Bone marrow (tissue), 2 donors: ENCODE results near the gene SETD1A.

ENCODE experiments used
- DNase-seq, 2 donors: peaks; one replicate each; lab custom pipeline; 2025; lab: John Stamatoyannopoulos, UW

SETD1A gene

DNA sequence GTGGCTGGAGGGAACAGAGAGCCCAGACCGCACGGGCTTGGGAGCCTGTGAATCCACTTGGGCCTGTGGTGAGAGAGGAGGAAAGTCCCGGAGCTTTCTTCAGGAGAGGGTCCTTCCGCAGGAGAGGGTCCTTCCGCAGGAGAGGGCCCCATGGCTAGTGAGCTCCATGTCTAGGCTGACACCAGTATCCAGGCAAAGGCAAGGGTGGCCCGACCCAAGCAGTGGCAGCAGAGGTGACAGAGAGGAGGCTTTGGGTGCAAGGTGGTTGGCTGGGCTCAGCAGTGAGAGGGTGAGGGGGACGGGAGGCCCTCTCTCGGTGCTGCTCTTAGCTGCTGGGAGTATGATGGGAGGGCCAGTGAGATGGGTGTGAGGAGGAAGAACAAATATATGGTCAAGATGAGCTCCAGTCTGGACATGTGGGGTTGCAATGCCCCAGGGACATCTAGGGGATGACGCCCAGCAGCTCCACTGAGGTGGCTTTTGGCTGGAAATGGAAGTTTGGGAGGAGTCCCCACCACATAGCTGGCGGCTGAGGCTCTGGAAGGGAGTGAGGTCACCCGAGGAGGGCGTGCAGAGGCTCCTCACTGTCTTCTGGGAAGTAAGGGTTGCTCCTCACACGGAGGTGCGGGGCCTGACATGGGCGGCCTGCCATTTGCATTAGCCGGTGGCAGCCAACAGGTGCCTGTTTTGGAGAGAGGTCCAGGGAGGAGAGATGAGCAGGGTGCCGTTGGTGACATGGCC is 25.2 kb downstream of the SETD1A start:
- no peak for DNase-seq

DNA sequence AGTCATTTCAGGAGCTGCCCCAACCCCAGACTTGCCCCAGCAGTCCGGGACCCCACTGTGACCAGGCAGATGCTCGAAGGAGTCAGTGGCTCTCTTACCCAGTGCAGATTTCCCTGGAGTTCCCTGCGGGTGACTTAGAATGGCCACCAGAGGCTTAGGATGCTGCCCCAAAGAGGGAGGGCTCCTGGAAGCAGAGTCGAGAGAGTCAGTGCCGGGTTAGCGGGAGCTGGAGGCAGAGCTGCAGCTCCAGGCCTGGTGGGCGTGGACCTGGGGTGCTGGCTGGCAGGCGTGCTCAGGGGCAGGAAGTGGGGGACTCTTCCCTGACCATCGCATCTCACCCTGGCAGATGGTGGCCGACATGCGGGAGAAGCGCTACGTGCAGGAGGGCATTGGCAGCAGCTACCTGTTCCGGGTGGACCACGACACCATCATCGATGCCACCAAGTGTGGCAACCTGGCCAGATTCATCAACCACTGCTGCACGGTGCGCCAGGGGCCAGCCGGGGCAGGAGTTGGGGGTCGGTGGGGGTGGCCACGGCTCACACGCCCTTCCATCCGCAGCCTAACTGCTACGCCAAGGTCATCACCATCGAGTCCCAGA is 25.8 kb downstream of the SETD1A start:
- DNase-seq, result no peak

DNA sequence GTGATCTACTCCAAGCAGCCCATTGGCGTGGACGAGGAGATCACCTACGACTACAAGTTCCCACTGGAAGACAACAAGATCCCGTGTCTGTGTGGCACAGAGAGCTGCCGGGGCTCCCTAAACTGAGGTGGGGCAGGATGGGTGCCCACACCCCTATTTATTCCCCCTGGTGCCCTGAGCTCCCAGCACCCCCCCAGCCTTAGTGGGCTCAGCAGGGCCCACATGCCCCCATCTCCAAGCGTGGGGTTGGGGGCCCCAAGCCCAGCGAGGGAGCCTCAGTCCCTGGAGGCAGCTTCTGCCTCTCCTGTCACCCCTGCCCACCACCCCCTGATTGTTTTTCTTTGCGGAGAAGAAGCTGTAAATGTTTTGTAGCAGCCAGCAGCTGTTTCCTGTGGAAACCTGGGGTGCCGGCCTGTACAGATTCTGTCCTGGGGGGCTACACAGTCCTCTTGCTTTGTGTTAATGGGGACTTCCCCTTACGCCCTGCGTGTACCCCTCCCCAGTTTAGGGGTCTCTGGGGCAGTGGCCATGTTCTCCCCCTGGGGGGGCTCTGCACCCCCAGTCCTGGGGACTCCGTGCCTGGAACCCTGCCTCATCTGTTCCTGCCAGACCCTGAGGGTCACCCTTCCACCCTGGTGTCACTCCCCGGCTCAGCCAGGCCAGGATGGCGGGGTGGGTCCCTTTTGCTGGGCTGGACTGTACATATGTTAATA is 26.5 kb downstream of the SETD1A start:
- no peak for DNase-seq

DNA sequence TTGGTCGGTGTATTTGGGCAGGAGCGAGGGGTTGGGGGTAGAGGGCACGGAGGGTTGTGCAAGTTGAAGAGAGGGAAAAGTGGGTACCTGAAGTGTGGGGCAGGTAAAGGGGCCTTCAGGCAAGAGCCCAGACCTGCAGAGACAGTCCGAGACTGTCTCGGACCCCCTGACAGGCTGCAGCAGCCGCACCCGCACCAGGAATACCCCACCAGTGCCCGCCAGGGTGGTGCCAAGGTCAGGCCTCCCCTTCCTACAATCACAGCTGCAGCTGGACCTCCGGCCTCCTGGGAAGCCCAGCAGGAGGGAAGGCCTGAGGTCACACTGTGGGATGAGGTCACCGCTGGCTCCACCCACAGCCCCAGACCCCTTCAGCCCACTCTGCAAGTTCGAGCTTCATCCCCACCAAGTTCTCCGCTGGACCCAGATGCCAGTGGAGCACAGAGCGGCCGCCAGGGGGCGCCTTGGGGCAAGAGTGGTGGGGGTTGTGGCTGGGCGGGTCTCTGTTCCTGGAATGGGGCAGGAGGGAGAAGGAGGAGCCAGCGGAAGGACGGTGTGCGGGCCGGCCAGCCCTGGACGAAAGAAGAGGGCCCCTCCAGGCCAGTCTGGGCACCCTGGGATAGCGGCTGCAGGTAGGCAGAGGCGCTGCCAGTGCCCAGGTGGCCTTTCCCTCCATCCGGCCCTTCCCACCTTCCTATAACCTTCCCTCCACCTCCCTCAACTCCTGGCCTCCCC is 27.3 kb downstream of the SETD1A start, which contains the start of gene HSD3B7:
TSS of gene HSD3B7 (plus strand) at position 539 of the 732 bp plus-strand sequence. CDS start 452 bp downstream, outside the sequence.
- DNase-seq, result peak; percentile 66 to 69

DNA sequence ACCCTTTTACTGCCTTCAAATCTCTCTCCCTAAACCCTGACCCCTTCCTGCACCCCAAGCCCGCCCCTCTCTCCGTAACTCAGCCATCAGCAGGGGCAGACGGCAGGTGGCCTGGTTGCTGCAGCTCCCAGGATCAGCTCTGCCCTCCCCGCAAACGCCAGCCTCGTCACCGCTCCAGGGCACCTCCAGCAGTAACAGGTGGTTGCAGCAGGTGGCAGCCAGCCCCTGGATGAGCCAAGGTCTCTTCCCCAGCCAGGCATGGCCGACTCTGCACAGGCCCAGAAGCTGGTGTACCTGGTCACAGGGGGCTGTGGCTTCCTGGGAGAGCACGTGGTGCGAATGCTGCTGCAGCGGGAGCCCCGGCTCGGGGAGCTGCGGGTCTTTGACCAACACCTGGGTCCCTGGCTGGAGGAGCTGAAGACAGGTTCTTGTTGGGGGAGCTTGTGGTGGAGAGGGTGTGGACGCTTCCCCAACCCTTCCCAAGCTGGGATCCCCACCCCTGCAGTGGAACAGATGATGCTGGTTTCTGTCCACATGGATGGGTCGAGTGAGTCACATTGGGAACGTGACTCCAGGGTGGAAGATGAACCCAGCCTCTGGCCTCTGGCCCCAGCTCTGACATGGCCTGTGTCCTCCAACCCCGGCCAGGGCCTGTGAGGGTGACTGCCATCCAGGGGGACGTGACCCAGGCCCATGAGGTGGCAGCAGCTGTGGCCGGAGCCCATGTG is 28.0 kb downstream of the SETD1A start:
- no peak for DNase-seq

DNA sequence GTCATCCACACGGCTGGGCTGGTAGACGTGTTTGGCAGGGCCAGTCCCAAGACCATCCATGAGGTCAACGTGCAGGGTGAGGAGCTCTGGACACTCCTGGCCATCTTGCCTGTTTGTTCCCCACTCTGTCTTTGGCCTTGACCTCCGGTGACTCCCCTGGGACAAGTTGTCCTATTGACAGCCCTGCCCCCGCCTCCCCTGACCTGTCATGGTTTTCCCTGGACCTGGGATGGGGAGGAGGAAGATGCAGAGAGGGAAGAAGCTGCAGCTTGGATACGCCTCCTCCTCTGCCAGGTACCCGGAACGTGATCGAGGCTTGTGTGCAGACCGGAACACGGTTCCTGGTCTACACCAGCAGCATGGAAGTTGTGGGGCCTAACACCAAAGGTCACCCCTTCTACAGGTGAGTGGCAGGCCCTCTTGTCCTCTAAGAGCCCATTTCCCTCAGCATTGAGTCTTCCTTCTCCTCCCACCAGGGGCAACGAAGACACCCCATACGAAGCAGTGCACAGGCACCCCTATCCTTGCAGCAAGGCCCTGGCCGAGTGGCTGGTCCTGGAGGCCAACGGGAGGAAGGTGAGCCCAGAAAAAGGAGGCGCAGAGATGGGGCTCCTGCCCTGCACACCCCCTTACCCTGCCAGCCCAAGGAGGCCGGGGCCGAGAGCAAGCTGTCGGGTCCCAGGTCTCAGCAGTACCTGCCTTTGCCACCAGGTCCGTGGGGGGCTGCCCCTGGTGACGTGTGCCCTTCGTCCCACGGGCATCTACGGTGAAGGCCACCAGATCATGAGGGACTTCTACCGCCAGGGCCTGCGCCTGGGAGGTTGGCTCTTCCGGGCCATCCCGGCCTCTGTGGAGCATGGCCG is 28.8 kb downstream of the SETD1A start:
- DNase-seq, result no peak

DNA sequence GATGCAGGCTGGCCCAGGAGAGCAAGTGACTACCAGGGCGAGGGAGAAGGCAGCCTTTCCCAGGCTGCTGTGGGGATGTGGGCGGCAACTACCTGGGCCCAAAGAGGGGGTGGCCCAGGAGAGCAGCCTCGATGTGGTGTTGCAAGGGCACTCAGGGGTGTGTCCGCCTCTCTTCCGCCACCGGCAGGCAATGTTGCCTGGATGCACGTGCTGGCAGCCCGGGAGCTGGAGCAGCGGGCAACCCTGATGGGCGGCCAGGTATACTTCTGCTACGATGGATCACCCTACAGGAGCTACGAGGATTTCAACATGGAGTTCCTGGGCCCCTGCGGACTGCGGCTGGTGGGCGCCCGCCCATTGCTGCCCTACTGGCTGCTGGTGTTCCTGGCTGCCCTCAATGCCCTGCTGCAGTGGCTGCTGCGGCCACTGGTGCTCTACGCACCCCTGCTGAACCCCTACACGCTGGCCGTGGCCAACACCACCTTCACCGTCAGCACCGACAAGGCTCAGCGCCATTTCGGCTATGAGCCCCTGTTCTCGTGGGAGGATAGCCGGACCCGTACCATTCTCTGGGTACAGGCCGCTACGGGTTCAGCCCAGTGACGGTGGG is 30.1 kb downstream of the SETD1A start:
- DNase-seq, result no peak

DNA sequence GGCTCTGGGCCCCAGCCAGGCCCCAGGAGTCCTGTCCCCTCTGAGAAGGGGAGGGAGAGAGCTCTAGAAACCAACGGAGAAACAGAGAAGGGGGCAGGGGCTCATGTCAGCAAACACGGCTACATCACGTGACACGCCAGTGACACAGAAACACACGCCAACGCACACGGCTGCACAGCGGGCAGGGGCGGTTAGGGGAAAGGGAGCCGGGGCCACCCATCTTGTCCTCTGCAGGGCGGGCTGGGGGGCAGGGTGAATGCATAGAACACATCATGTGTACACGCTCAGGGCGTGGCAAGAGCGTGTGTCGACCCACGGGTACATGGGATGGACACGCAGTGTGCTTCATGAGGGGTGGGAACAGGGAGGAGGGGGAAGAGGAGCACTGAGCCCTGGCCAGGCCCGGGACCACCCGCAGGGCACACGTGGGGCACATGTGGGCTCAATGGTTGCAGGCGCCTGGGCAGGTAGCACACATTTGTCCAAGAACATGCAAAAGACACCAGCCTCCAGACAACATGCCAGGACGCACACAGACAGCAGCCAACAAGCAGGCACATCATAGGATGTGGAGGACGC is 32.0 kb downstream of the SETD1A start:
- no peak for DNase-seq

DNA sequence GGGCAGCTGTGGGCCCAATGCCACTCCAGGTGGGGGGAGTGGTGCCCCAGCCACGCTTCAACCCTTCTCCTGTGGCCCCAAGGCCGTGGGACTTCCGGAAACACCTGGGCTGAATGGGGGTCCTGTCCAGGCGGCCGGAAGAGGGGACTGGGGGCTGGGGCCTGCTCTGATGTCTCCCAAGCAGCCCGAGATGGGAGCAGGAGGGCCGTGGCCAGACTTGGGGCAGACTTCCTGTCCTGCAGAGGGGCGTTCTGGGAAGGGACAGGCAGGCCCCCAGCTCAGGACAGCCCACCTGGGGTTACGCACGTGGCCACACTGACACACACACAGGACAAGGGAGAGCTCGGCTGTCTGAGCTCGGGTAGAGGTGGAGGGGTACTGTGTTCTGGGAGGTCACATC is 32.6 kb downstream of the SETD1A start:
- no peak for DNase-seq

DNA sequence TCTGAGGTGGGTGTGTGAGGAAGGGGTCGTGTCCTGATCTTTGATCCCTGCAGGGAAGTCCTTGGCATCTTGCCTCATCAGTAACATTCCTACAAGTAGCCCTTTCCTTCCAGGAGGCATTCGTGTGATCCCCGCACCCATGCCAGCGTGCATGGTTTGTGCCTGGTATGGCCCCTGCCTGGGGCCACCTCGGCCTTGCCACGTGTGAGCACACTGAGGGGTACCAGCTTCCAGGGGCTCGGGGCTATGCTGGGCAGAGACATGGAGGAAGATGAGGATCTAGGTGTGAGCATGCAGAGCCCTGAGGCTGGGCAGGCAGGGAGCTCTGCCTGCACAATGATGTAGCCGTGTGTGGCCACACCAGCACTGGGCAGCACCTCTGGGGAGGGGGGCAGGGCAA is 33.5 kb downstream of the SETD1A start:
- DNase-seq, result no peak

DNA sequence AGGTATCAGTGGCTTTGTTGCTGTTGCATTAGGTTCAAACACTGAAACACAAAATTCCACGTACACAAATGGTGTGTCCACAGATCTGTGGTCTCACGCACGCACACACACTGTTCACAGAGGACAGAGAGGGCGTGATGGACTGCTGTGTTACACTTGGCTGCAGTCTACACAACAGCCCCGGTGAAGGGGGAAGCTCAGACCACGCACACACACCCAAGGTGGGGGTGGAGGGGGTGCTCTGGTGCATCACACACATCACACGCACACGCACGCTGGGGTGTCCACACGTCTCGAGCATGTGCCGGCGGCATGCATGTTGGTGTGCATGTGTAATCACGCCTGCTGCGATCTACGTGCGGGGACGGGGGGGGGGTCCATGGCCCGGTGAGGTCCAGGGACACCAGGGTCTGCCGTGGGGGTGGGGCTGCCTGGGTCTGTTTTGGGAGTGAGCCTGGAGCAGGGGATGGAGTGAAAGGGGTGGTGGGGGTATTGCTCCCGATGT is 34.8 kb downstream of the SETD1A start:
- no peak for DNase-seq

DNA sequence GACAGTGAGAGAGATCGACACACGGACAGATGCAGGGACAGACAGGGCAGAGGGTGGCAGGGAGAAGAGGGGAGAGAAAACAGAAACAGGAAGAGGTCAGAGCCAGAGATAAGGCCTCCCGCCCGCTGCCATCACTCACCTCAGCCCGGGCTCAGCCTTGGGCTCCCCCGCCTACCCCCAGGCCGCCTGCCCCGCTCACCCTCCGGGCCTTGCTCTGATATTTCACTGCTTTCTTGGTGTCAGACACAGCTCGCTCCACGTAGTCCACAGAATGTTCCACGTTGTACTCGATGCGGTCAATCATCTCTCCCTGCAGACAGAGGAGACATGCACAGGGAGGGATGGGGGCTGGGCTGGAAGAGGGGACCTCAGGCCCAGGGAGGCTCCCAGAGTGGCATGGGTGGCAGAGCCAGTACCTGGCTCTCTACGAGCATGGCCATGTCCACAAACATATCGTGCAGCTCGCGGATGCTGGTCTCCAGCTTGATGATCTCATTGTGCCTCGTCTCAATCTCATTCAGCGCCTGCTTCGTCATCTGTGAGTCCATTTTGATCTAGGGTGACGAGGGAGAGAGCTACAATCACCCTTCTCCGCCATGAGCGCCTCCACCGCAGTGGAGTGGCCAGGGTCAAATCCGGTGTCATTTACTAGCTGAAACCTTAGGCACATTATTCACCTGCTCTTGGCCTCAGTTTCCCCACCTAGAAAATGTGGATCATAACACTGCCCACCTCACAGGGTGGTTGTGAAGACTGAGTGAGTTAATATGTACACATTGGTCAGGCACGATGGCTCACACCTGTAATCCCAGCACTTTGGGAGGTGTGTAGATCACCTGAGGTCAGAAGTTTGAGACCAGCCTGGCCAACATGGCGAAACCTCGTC is 35.6 kb downstream of the SETD1A start:
- no peak for DNase-seq

DNA sequence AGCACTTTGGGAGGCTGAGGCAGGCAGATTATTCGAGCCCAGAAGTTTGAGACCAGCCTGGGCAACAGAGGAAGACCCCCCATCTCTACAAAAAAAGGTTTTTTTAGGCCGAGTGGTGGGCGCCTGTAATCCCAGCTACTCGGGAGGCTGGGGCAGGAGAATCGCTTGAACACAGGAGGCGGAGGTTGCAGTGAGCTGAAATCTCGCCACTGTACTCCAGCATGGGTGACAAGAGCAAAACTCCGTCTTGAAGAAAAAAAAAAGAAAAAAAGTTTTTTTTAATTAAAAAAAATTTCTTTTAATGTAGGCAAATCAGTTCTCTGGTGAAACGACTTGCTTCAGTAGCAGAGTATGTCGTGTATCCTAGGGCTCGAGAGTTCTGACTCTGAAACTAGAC is 38.4 kb downstream of the SETD1A start:
- DNase-seq, result no peak

DNA sequence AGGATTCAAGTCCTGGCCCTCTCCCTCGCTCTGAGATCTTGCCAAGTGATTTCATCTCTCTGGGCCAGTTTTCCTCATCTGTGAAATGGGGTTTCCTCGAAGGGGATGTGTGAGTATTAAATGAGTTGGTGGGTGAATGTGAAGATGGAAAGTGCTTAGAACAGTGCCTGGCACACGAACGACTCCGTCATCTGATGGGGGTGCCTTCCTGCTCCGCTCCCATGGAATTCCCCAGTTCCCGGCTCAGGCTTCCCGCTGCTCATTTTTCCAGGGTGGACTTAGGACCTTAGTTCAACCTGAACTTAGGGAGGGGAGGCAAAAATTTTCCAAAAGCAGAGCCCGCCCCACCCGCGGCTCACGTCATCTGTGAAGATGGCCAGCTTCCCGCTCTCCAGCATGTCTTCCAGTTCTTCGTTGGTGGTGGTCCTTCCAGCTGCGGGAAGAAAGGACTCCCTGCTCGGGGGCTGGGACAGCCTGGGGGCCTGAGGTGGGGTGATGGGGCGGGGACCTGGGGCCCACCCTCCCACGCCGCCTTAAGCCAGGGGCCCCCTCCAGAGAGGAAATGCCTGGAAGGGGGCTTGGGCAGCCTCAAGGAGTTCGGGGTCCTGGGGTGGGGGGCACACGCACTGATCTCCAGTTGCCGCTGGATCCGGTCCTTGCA is 38.9 kb downstream of the SETD1A start:
- no peak for DNase-seq

DNA sequence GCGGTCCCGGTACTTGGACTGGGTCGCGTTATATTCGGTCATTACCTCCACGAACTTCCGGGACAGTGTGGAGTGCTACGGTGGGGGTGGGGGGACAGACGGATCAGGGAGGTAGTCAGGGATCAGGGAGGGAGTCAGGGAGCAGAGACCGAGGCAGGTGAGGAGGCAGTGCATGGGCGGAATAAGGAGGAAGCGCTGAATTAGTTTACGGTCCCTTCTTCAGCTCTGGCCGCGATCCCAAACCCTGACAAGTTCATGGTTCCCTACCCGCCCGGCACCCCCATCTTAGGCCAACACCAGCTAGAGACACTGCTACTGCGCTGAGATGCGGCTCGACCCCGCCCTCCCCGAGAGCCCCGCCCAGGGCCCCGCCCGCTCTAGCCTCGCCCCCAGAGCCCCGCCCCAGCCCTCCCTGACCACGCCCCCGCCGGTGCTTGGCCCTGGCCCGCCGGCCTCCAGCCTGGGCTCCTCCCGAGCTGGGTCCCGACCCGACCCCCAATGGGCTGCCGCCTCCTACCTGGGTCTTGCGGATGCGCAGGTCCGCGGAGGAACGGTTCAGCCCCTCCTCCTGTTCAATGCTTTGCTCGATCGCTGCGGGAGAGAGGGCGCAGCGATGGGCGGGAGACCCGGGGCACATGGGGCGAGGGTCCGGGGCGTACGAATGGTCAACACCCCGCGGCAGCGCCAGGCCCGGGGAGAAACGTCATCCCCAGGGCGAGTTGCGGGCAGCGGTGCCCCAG is 39.6 kb downstream of the SETD1A start:
- DNase-seq, result peak; percentile 10 to 70

DNA sequence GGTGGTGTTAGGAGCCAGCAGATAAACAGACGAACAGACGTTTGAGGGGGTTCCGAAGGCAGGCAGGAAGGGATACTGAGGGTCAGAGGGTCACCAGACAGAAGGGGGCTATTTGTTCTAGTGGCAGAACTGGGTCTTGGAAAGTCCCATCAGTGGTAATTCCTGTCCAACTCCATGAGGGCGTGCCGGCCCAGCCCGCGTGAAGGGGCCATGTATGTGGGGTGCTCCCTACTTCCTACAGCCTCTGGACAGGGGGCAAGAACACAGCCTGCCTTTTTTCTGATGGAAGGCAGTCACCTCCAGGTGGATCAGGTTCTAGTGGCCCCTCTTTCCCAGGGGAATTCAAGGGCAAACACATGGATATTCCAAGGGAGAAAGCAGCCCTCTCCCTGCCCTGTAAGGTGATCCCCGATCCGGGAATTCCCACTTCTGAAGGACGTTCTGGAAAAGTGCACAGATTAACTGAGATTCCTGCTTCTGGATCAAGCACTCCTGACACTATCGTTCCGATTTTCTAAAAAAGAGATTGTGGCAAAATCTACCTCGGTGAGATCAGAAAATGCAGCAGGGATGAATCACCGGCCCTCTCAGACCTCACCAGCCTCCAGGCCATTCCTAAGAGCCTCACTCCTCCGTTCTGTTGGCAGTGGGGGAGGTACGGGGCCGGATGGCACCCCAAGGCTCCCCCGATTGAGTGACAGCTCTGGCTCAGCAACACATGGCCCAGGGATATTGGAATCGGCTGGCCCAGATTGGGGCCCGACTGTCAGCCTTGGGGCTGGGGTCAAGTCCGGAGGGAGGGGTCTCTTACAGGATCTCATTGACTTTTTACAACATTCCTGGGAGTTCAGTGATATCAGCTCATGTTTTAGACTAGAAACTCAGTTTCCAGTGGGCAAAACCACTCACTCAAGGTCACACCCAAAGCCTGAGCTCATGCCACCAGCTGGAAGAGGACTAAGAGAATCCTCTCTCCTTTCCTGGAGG is 40.5 kb downstream of the SETD1A start:
- DNase-seq, result no peak
